WI38 (cell line): ENCODE measurements around the gene PLCB3.

Experiments
- H3K4me3 ChIP-seq: 2 replicates; pipeline ENCODE4 v1.5.1; 2011; ENCODE audit warnings: low read depth, mild to moderate bottlenecking, control low read depth, low read length
- CTCF ChIP-seq: IDR thresholded peaks from 2 replicates; pipeline ENCODE4 v1.5.1; 2012; ENCODE audit warnings: low read depth, mild to moderate bottlenecking, control low read depth, low read length

PLCB3 gene

GRCh38 chr11:64291262-64291751, 40.0 kb downstream of the PLCB3 start, which contains the start of gene KCNK4:
Gene KCNK4 (plus strand): TSS chr11:64291302. CDS start chr11:64293019, 1,717 bp downstream.
- no peak for TF ChIP-seq CTCF
- peak within 1 kb of the TSS; percentile 37 for H3K4me3 ChIP-seq

GRCh38 chr11:64291752-64292459, 40.6 kb downstream of the PLCB3 start:
- H3K4me3 ChIP-seq = peak overlapping the region; percentile 37
- no peak for TF ChIP-seq CTCF

- no peak for TF ChIP-seq CTCF
- H3K4me3 ChIP-seq = peak overlapping the region; percentile 37
Observed at GRCh38 chr11:64292460-64293254, 41.3 kb downstream of the PLCB3 start.

- no peak for TF ChIP-seq CTCF
- no peak overlapping the region for H3K4me3 ChIP-seq
Observed at GRCh38 chr11:64294774-64295173, 43.4 kb downstream of the PLCB3 start.

GRCh38 chr11:64295760-64296159, 44.4 kb downstream of the PLCB3 start:
- no peak for TF ChIP-seq CTCF
- no peak overlapping the region for H3K4me3 ChIP-seq

GRCh38 chr11:64296236-64296635, 44.9 kb downstream of the PLCB3 start:
- no peak for TF ChIP-seq CTCF
- no peak overlapping the region for H3K4me3 ChIP-seq
